Germinal center (tissue), 1 donor: Measurements from ENCODE around the gene WFDC1.

ENCODE experiments used
- DNase-seq: peaks from one replicate; pipeline ENCODE4 v3.0.0; 2012; ENCODE audit warnings: mixed read lengths, low spot score

Gene WFDC1

DNA sequence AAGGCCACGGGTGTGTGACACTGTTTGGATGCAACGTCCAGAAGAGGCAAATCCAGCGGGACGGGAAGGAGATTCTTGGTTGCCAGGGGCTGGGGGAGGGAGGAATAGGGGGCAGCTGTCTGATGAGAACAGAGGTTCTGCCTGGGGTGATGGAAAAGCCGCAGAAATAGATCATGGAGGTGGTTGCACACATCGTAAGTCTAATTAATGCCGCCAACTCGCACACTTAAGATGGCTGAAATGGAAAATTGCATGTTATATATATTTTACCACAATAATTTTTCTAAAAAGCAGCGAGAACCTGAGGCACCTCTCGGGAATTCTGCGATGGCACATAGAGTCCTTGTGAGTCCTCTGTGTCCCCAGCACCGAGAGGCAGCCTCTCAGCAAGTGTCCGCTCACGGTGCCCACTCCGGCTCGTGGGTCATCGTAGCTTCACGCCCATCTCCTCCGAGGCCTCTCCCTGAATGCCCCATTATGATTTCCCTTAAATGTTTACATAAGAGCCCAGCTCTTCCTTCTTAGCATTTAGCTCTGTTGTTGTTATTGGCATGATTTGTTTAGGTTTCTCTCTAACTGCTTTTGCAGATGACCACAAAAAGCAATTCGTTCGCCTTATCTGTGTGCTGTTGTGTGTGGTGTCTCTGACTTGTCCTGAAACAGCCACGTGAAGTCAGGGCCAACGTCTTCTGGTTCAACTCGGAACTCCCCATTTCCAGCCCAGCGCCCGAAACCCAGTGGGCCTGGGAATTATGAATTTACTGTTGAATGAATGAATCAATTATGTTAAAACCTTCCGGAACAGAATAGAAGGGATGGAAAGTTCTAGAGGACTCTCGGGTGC, 7.7 kb downstream of the WFDC1 start:
- DNase-seq, result no peak

DNA sequence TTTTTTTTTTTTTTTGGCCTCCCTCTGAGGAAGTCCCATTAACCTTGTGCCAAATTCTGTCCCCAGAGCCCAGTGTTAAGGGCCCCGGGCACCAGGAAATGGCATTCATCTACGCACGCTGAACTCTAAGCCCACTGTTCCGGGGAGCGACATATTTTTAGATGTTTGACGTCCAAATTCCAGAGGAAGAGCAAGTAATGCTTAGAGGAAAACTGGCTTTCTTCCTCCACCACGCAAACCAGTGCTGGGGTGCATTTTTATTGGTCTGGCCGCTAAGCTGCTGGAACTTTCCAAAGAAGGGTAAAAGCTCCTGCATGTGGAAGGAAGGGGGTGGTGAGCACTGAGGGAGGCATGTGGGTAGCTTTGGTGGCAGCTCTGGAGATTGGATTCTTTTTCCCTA, 8.3 kb downstream of the WFDC1 start:
- DNase-seq, result no peak

DNA sequence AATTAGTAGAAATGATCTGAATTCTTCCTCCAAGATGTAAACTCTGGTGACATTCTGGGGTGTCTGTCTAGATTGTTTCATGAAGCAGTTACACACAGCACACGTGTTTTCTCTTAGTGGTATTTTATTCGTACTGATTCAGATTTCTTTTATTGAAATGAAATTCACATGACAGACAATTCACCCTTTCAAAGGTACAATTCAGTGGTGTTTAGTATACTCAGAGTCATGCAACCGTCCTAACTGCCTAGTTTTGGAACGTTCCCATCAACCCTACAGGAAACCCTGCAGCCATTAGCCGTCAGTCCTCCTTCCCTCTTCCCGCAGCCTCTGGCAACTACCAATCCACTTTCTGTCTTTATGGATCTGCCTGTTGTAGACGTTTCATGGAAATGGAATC, 8.8 kb downstream of the WFDC1 start:
- no peak for DNase-seq

DNA sequence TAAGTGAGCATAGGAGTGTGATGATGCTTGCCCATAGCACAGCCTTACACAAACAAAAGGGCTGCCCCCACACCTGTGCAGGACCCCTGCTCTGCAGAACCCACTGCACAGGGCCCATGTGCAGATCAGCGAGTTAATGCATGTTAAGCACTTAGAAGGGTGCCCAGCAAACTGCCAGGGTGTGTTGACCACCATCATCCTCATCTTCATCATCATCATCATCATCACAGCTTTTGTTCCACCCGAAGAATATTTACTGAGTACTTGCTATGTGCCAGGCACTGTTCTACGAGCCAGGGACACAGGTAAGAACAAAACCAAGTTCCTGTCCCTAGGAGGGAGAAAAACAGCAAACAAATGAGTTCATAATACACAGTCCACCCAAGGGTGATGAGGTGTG, 11.9 kb downstream of the WFDC1 start:
- no peak for DNase-seq

DNA sequence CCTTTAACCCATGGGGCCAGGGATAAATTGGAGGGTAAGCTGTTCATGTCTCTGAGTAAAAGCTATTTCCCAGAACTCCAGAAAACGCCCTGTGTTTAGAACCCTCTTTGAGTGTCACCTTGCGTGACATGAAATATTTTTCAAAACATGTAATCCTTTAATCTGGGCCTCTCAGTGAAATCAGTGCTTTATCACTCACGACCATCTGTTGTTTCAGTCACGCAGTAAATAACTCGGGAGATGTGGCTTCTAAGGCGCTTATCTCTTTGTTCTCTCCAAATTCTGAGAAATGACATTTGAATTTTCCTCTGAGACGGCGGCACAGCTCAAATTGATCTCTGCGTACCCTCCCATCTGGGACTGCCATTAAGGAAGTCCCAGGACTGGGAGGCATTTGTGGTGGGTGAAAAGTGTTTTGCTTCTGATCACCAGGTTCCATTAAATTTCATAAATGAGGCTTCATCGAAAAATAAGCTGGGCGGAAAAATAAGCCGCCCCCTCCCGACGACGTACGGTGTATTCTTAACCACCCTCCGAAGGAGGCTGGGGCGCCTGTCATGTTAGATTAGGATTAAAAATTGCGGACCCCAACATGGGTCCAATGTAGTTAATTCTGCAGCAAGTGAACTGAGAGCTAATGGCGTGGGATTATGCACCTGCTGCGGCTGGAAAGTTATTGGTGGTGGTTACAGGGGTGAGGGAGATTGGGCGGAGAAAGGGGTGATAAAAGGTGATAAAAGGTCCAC, 12.7 kb downstream of the WFDC1 start:
- no peak for DNase-seq

DNA sequence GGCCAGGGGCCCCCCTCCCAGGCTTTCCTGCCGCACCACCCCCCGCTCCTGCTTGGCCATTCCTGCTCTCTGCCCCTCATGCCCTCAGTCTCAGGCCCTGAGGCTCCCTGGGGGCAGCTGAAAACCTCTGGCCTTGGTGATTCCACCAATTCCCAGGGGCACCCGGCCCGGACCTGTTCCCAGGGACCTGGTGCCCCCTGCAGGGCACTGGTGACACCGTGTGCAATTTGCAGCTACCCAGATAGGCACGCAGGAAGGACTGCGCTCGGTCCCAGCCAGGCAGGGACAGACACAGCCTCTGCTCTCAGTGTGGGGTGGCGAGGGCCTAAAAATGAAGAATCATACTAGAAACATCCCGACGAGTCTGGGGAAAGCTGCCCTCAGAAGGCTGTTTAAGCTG, 13.4 kb downstream of the WFDC1 start:
- DNase-seq, result peak; percentile 16

DNA sequence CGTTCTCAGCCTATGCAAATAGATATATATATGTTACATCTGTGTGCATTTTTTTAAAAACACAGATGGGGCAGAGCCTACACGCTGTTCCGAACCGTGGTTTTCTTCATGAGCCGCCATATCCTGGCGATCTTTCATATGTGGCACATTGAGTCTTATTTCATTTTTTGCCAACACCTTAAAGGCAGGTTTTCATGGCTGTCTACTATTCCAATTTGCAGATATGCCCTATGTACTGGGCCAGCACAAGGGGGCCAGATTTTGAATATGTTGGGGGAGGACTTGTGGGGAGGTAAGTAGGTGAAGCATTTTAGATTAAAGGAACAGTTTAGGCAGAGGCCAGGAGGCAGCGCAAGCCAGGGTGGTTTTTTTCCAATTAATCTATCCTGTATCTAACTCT, 16.0 kb downstream of the WFDC1 start:
- no peak for DNase-seq

DNA sequence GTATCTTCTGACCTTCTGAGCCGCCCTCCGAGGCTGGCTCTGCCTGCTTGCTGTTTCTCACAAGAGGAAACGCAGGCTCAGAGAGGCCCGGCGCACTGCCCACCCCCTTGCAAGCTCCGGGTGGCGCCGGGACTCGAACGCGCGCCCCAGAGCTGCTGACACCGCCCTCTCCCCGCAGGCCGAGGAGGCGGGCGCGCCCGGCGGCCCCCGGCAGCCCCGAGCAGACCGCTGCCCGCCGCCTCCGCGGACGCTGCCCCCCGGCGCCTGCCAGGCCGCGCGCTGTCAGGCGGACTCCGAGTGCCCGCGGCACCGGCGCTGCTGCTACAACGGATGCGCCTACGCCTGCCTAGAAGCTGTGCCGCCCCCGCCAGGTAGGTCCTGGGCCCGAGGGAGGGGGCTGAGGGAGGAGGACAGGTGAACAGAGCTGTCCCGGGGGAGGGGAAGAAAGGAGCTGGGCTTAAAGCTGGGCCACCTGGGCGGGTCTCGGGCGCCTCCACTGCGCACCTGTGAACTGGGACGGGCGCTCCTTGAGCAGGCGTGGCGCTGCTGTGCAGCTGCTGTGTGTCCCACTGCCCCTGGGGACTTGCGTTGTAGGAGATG, 18.2 kb downstream of the WFDC1 start:
- DNase-seq, result no peak

DNA sequence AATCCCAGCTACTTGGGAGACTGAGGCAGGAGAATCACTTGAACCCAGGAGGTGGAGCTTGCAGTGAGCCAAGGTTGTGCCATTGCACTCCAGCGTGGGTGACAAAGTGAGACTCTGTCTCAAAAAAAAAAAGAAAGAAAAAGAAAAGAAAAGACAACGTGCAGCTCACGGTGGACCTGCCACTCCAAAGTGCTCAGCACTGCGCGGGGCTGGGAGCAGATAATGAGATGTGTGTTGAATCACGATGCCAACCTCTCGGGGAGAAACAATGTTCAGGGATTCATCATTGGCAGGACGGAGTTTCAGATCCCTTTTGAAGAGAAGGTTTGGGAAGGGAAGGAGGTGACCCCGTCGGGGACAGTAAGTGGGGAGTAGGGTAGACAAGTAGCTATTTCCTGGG, 19.2 kb downstream of the WFDC1 start:
- no peak for DNase-seq

DNA sequence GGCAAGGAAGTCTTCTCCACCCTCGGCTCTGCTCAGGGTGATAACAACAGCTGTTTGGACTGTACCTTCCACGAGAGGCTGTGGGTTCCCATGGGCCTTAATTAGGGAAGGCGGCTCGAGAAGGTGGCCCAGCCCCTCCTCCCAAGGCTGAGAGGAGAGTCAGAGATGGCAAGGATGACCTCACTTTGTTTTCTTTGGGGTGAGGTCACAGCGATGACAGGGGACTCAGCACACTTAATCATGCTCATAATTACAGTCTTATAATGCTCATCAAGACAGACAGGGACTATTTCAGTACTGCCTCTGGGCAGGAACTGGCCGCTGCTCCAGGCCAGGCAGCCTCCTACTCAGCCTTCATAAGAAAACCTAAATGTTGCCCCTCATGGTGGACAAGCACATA, 19.7 kb downstream of the WFDC1 start:
- DNase-seq, result no peak

DNA sequence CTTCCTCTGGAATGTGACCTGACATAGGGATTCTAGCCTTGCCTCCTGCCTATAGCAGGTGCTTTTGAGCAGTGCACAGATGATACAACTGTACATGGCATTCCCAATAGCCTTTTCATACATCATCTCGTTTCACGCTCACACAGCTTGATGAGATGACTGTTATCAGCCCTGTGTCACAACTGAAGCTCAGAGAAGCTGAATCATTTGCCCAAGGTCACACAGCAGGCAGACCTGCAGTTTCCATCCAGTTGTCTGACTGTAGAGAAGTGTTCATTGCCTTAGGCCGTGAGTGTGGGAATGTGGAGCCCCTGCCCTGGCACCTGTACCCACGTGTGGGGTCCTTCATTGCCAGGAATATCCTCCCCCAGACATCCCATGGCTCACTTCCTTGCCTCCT, 20.1 kb downstream of the WFDC1 start:
- DNase-seq, result no peak

DNA sequence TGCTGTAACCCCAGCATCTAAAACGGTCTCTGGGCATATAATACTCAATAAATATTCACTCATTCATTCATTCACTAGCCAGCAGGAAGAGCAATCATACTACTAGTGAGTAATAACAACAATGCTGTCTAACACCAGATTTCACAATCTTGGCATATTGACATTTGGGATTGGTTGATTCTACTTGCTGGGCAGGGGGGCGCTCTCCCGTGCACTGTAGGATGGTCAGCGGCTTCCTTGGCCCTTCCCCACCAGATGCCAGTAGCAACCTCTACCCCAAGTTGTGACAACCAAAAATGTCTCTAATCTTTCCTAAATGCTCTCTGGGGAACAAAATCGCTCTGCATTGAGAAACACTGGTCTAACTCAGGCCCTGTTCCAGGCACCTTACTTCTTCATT, 20.7 kb downstream of the WFDC1 start:
- DNase-seq, result no peak

DNA sequence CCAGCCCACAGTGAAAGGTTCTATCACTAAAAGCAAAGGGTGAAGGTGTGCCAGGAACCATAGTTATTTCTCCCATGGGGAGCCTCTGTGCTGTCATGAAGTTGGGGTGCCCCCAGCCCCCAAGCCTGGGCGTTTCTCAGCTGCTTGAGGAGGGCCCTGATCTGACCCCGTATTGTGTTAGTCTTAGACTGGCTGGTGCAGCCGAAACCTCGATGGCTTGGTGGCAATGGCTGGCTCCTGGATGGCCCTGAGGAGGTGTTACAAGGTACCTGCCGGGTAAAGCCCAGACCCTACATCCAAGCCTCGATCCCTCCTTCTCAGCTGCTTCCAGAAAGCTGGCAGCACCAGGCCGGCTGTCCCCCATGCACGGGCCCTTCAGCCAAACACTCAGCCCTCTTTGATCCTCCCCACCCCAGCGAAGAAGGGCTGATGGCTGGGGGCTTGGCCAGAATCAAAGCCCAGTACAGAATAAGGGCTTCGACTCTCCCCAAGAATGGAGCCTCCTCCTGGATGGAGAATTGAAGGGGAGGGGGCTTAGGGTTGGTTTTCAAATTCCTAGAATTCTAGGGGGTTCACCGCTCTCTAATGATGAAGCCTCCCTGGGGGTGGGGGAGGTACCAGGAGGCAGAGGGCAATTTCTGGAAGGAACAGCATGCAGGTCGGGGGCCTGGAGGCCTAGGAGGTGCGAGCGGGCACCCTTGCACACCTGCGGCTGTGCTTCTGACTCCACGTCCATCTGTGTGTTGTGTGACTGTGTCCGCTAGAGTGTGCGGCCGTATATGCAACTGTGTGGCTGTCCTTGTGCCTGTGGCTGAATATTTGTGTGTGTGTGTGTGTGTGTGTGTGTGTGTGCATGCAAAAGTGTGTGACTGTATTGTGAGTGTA, 23.7 kb downstream of the WFDC1 start:
- DNase-seq, result no peak

DNA sequence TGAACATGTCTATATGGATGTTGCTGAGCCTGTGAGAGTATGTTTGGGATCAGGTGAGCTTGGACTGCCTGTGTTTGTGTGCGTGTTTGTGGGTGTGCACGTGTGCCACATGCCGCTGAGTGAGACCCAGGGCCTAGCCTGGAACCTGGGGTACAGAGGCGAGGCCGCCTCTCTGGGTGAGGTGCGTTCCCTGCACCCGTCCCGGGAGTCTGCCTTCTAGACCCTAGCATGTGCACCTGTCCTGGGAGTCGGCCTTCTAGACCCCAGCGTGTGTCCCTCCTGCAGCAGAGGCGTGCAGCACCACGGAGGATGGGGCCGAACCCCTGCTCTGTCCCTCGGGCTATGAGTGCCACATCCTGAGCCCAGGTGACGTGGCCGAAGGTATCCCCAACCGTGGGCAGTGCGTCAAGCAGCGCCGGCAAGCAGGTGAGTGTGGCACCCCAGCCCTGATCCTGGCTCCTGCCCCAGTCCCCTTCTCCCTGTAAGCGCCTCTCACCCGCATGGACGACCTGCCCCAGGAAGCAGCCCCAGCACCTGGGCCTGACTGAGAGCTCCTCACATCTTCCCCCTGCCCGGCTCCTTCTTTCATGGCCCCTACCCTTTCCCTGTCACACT, 24.6 kb downstream of the WFDC1 start:
- DNase-seq, result no peak

DNA sequence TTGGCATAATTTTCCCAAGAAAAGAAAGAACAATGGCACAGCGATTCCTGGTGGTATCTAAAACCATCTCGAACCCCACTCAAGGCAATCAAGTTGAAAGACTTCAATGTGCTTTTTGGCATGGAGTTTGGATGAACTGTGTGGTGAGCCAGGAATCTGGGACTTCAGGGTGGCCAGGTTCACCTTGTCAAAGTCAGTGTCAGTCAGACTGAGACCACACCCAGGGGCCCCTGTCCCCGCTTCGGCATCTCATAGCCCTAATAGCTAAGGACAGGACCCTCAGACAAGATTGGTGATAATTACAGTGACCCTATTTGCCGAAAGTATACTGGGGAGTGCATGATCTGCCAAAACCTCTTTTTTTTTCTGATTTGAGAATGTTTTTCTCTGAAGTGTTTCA, 25.8 kb downstream of the WFDC1 start:
- DNase-seq, result no peak

DNA sequence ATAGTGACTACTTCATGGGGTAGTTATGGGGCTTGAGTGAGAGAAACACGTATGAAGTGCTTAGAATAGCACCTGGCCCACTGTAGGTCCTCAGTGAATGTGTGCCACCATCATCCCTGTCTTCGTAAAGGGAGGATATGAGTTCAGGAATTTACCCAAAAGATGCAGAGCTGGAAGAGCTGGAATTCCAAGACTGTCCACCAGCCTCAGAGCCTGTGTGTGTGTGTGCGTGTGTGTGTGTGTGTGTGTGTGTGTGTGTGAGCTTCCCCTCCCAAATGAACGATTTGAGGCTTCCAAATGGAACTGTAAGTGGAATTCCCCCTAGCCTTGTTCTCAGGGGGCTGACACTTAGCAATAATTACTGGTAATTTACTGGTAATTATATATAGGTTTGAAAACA, 27.3 kb downstream of the WFDC1 start:
- DNase-seq, result no peak

DNA sequence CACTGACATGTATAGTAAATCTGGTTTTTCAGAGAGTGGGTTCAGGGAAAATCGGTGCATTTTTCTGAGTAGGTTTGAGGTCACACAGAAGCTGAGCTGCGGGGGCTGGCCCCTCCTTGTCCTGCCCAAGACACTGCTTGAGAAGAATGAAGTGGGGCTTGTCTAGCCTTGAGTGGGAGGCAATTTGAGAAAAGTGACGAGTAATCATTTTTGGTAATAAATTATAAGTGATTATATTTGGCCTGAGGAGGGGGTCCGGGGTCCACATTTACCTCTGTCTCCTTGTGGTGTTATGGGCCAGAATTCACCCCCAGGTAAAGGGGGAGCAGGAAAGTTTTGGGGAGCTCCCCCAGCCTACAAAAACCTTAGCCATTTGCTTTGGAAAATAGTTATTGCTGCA, 28.1 kb downstream of the WFDC1 start:
- DNase-seq, result no peak

DNA sequence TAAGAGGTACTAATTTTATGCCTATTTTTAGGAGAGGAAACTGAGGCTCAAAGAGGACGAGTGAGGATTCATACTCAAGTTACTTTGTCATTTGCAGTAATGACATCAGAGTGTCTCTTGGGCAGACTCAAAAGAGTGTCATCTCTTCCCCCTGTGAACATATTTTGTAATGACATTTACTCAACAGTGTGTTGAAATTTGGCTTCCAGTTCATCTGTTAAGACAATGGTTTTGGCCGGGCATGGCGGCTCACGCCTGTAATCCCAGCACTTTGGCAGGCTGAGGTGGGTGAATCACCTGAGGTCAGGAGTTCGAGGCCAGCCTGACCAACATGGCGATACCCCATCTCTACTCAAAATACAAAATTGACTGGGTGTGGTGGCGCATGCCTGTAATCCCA, 28.9 kb downstream of the WFDC1 start:
- DNase-seq, result no peak

DNA sequence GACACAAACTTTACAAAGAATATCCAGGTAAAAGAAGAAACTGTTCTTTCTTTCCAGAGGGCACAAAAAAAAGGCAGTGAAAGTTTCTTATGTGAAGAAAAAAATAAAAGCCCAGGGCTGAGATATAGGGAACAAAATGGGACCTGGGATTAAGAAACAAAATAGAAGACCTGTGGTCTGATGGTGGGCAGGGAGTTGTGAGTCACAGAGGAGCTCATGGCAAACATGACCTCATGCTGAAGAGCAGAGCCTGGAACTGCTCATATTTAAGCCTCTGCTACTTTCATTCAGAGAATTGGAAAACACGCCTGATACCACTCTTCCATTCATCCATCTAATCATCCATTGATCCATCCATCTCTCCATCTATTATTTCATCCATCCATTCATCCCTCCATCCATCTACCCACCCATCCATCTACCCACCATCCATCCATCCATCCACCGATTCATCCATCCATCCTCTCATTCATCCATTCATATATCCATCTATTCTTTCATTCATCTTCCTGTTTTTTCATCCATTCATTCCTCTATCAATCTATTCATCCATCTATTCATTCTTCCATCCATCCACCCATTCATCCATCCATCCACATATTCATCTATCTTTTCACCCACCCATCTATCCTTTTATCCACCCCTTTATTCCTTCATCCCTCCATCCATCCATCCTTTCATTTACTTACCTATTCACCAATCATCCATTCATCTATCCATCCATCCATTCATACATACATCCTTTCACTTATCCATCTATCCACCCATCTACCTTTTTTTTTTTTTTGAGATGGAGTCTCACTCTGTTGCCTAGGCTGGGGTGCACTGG, 30.0 kb downstream of the WFDC1 start:
- DNase-seq, result no peak

DNA sequence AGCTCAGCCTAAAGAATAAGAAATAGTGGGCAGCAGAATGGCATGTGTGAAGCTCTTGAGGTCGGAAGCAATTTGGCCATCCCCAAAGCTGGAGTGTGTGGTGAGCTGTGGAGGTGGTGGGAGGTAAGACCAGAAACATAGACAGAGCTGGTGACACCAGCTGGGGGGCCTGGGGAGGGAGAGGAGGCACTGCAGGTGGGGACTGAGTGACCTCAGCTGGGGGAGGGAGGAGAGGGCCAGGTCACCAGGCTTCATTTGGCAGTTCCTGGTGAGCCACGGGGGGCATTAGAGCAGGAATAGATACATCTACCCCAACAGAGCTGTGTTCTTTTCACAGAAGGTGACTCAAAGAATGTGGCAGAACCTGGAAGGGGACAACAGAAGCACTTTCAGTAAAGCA, 31.9 kb downstream of the WFDC1 start:
- no peak for DNase-seq

DNA sequence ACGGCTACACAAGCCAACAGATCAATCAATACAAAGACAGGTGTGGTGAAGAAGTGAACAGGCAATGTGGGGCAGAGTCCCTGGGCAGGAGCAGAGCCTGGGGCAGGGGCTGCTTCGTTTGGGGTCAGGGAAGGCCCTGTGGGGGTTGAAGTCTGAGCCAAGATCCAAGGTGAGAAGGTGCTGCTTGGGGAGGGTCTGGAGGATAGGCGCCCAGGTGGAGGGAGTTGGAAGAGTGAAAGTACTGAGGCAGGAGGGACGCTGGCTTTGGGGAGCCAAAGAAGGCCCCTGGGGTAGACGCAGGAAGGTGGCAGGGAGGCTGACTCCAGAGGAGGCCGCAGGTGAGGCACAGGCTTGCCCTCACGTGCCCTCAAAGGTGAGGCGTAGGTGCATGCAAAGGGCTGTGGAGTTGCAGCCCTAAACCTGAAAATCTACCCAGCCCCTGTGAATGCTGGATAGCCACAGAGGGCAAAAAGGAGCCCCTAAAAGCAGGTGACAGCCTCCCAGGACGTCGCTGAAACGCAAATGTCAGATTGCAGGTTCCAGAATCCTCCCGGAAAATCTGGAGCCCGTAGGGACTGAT, 33.3 kb downstream of the WFDC1 start:
- no peak for DNase-seq
